Ectodermal cell (in vitro differentiated cells): Measurements from ENCODE around the gene ZBTB14. TPM values are rescaled to one million over a fixed set of nuclear protein-coding genes. Genes with fewer than 3 reads are reported as not detected.

Experiments used
- H3K27ac ChIP-seq: 2 replicates; pipeline ENCODE4 v1.7.0; 2013; ENCODE audit warnings: mild to moderate bottlenecking, low read depth, low read length; ENCODE audit not compliant: insufficient read depth, poor library complexity, severe bottlenecking
- H3K27me3 ChIP-seq: 2 replicates; pipeline ENCODE4 v1.7.0; 2013; ENCODE audit warnings: mild to moderate bottlenecking, low read length; ENCODE audit not compliant: insufficient read depth, control insufficient read depth, poor library complexity, severe bottlenecking
- H3K36me3 ChIP-seq: one replicate; pipeline ENCODE4 v1.7.0; 2013; ENCODE audit warnings: low read length; ENCODE audit not compliant: control insufficient read depth, insufficient read depth
- H3K4me1 ChIP-seq: one replicate; pipeline ENCODE4 v1.7.0; 2013; ENCODE audit warnings: low read length; ENCODE audit not compliant: control insufficient read depth, insufficient read depth
- H3K4me3 ChIP-seq: 2 replicates; pipeline ENCODE4 v1.7.0; 2013; ENCODE audit warnings: low read depth, low read length, control low read depth; ENCODE audit not compliant: insufficient read depth
- H3K9me3 ChIP-seq: 2 replicates; pipeline ENCODE4 v1.7.0; 2013; ENCODE audit warnings: mild to moderate bottlenecking, low read length, moderate library complexity; ENCODE audit not compliant: control insufficient read depth
- WGBS, 2 experiments: methylation state at CpG; one replicate each; pipeline ENCODE4 v1.1.7; 2013; ENCODE audit warnings: missing lambda C conversion rate in 2 of 2; 5-methylcytosine and 5-hydroxymethylcytosine counted together
- polyA plus RNA-seq, 4 experiments: library from polyadenylated mRNA; stranded (reverse); fragments of 50-300 nt; gene quantifications; one replicate each; pipeline ENCODE4 v1.2.3, GENCODE V29; 2013

The ZBTB14 gene
- polyA plus RNA-seq (2013, experiment 1 of 4), result 17.3 TPM
- 19.8 TPM for polyA plus RNA-seq (2013, experiment 2 of 4)
- polyA plus RNA-seq (2013, experiment 3 of 4), result 13.5 TPM
- polyA plus RNA-seq (2013, experiment 4 of 4), result 14.3 TPM

- Histone ChIP-seq H3K4me1 (no peaks in the 10 kb centered on the region), H3K36me3 (peaks cover 7% of the 10 kb centered on the region), H3K27ac (peak within 1 kb of the TSS; percentile 78), H3K4me3 (peak within 1 kb of the TSS; percentile 72), H3K9me3 (no peaks in the 10 kb centered on the region), H3K27me3 (peaks cover 18% of the 10 kb centered on the region)
- 0% methylated on average over 116 of the region's 116 CpGs for WGBS, 2 experiments
Measured at GRCh38 chr18:5295231-5295920, at the start of gene ZBTB14. TSS of gene ZBTB14 (minus strand) at chr18:5295726. CDS start at chr18:5293246, 2,480 bp downstream.

- Histone ChIP-seq H3K36me3 (no peaks in the 10 kb centered on the region), H3K9me3 (no peaks in the 10 kb centered on the region), H3K27me3 (no peaks in the 10 kb centered on the region), H3K4me3 (no peak overlapping the region), H3K4me1 (no peaks in the 10 kb centered on the region), H3K27ac (no peak overlapping the region)
- WGBS, 2 experiments, result 84 to 93% methylated on average over 2 of the region's 2 CpGs
Measured at GRCh38 chr18:5339202-5339834, 43.8 kb upstream of the ZBTB14 start.

- H3K4me3 ChIP-seq, result no peak overlapping the region
- H3K9me3 ChIP-seq, result no peaks in the 10 kb centered on the region
- H3K27me3 ChIP-seq, result no peaks in the 10 kb centered on the region
- H3K4me1 ChIP-seq, result no peaks in the 10 kb centered on the region
- H3K27ac ChIP-seq, result no peak overlapping the region
- WGBS, 2 experiments, result 39 to 52% methylated on average over 6 of the region's 6 CpGs
- no peaks in the 10 kb centered on the region for H3K36me3 ChIP-seq
Measured at GRCh38 chr18:5334456-5335075, 39.0 kb upstream of the ZBTB14 start.

- Histone ChIP-seq H3K27me3 (no peaks in the 10 kb centered on the region), H3K27ac (no peak overlapping the region), H3K4me3 (no peak overlapping the region), H3K4me1 (no peaks in the 10 kb centered on the region), H3K36me3 (no peaks in the 10 kb centered on the region), H3K9me3 (no peaks in the 10 kb centered on the region)
- WGBS, 2 experiments, result 91 to 95% methylated on average over 3 to 4 of the region's 4 CpGs
Measured at GRCh38 chr18:5318061-5318700, 22.7 kb upstream of the ZBTB14 start.

GRCh38 chr18:5317186-5317585, 21.7 kb upstream of the ZBTB14 start:
- Histone ChIP-seq H3K27ac (no peak overlapping the region), H3K4me1 (no peaks in the 10 kb centered on the region), H3K4me3 (no peak overlapping the region), H3K9me3 (no peaks in the 10 kb centered on the region), H3K27me3 (no peaks in the 10 kb centered on the region), H3K36me3 (no peaks in the 10 kb centered on the region)

GRCh38 chr18:5315838-5316237, 20.3 kb upstream of the ZBTB14 start:
- WGBS, 2 experiments, result 92% methylated on average over 2 of the region's 2 CpGs; no CpG with 5 or more reads in 1 of the 2 experiments

GRCh38 chr18:5311301-5311989, 15.9 kb upstream of the ZBTB14 start:
- H3K36me3 ChIP-seq, result no peaks in the 10 kb centered on the region
- H3K4me3 ChIP-seq, result no peak overlapping the region
- H3K9me3 ChIP-seq, result no peaks in the 10 kb centered on the region
- no peaks in the 10 kb centered on the region for H3K27me3 ChIP-seq
- H3K27ac ChIP-seq, result no peak overlapping the region
- no peaks in the 10 kb centered on the region for H3K4me1 ChIP-seq
- 89% methylated on average over 6 of the region's 6 CpGs for WGBS, 2 experiments

More at GRCh38 chr18:5315838-5316237, 20.3 kb upstream of the ZBTB14 start:
- Histone ChIP-seq H3K4me3 (no peak overlapping the region), H3K9me3 (no peaks in the 10 kb centered on the region), H3K27ac (no peak overlapping the region), H3K36me3 (no peaks in the 10 kb centered on the region), H3K27me3 (no peaks in the 10 kb centered on the region), H3K4me1 (no peaks in the 10 kb centered on the region)

GRCh38 chr18:5309888-5310470, 14.5 kb upstream of the ZBTB14 start:
- no peaks in the 10 kb centered on the region for H3K27me3 ChIP-seq
- no peaks in the 10 kb centered on the region for H3K9me3 ChIP-seq
- no peak overlapping the region for H3K4me3 ChIP-seq
- H3K4me1 ChIP-seq, result no peaks in the 10 kb centered on the region
- no peak overlapping the region for H3K27ac ChIP-seq
- WGBS, 2 experiments, result 83 to 93% methylated on average over 5 of the region's 5 CpGs
- no peaks in the 10 kb centered on the region for H3K36me3 ChIP-seq

GRCh38 chr18:5305835-5306234, 10.3 kb upstream of the ZBTB14 start:
- Histone ChIP-seq H3K27ac (no peak overlapping the region), H3K4me1 (no peaks in the 10 kb centered on the region), H3K4me3 (no peak overlapping the region), H3K27me3 (no peaks in the 10 kb centered on the region), H3K9me3 (no peaks in the 10 kb centered on the region), H3K36me3 (no peaks in the 10 kb centered on the region)
- 90 to 97% methylated on average over 1 to 2 of the region's 2 CpGs for WGBS, 2 experiments
